ENCODE results near the gene L3MBTL4.
"Not testable (repeated sequence)": the region's sequence is repeated elsewhere in the genome, so short reads cannot be mapped to it uniquely, and the experiment has no call there.

L3MBTL4 gene

DNA sequence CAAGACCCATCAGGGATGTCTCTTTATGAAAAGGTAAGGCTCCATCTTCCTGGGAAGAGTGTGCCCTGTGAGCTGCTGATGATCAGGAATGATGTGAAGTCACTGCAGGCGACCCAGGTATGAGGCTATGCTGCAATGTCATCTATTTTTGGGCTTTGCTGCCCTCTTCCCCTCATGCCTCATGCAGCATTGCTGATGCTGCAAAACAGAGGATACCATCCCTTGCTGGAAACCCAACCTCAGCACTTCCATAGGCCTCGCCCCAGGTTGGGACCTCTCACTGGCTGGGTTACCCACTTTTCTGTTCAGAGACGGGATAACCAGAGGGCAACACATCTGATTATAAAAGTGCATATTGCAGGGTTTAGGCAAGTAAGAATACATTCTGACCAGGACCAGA lies 255.8 kb downstream of the L3MBTL4 start:
- DNase-seq (ENCODE audit: insufficient read length, low spot score) = no peak
- FAIRE-seq = no peak
- TF ChIP-seq SPI1 (IDR thresholded peaks at IDR 0.05; ENCODE audit: low read depth, low read length) (no peak), PAX5 (IDR thresholded peaks at IDR 0.05; ENCODE audit: insufficient read depth, low read length, severe bottlenecking) (no peak), POLR2AphosphoS5 (IDR thresholded peaks at IDR 0.05; ENCODE audit: low read depth, low read length) (no peak), POLR2A (IDR thresholded peaks at IDR 0.05; ENCODE audit: low read depth, low read length) (no peak), TAF1 (IDR thresholded peaks at IDR 0.05; ENCODE audit: low read depth, low read length) (no peak), POU2F2 (IDR thresholded peaks at IDR 0.05; ENCODE audit: low read depth, low read length) (no peak)

DNA sequence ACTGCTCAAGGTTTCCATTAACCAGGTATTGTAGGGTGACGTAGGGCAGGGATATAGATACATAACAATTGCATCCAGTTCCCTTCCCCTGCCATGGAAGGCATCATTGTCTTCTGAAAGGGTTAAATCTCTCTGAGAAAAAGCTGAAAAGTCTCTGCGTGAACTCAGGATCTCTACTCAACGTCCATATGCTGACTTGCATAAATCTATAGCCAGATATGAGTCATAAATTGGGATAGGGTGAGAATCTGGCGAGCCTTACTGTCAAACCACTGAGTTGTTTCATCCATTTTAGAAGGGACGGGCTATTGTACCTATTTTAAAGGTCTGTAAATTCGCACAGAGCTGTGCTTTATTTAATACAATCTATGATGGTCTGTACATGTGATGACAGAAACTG lies 258.3 kb downstream of the L3MBTL4 start:
- no peak for DNase-seq (ENCODE audit: insufficient read length, low spot score)
- TF ChIP-seq POU2F2 (IDR thresholded peaks at IDR 0.05; ENCODE audit: low read depth, low read length) = no peak
- TF ChIP-seq POLR2AphosphoS5 (IDR thresholded peaks at IDR 0.05; ENCODE audit: low read depth, low read length) = no peak
- no peak for TF ChIP-seq SPI1 (IDR thresholded peaks at IDR 0.05; ENCODE audit: low read depth, low read length)
- TF ChIP-seq TAF1 (IDR thresholded peaks at IDR 0.05; ENCODE audit: low read depth, low read length) = no peak
- TF ChIP-seq POLR2A (IDR thresholded peaks at IDR 0.05; ENCODE audit: low read depth, low read length) = no peak
- no peak for TF ChIP-seq PAX5 (IDR thresholded peaks at IDR 0.05; ENCODE audit: insufficient read depth, low read length, severe bottlenecking)
- no peak for FAIRE-seq

DNA sequence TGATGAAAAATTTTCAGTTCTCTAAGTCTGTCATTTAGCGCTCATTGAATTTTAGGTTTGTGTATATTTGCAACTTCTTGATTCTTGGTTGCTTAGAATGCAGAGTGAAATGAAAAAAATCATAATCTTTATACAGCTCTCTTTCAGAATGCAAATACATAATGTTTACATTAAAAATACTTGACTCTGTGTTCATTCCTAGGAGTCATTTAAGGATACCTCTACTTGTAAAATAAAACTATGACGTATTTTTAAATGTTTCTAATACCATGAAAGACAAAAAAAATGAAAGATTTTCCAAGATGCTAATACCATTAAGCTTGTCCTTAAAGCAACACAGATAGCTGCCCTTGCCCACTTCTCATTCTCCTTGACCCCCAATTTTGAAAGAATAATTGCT lies 259.0 kb downstream of the L3MBTL4 start:
- DNase-seq (ENCODE audit: insufficient read length, low spot score) (no peak), FAIRE-seq (no peak)
- TF ChIP-seq TAF1 (IDR thresholded peaks at IDR 0.05; ENCODE audit: low read depth, low read length) (no peak), POLR2A (IDR thresholded peaks at IDR 0.05; ENCODE audit: low read depth, low read length) (no peak), SPI1 (IDR thresholded peaks at IDR 0.05; ENCODE audit: low read depth, low read length) (no peak), POLR2AphosphoS5 (IDR thresholded peaks at IDR 0.05; ENCODE audit: low read depth, low read length) (no peak), POU2F2 (IDR thresholded peaks at IDR 0.05; ENCODE audit: low read depth, low read length) (no peak), PAX5 (IDR thresholded peaks at IDR 0.05; ENCODE audit: insufficient read depth, low read length, severe bottlenecking) (no peak)

DNA sequence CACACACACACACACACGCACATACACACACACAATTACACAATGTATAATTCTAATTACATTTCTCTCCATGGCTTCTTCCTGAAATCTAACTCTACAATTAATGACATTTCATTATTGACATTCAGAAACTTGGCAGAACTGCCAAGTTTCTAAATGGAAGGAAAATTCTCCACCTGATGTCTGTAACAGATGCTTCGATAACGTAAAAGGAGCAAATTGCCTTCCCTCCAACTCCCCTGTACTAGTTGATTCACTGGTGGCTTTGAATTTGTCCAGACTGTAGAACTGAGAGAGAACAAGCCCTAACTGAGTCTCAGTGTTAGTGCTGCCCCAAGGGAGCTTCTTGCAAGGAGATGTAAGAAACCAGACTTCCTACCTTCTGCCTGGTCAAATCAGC lies 264.3 kb downstream of the L3MBTL4 start:
- TF ChIP-seq POLR2A (IDR thresholded peaks at IDR 0.05; ENCODE audit: low read depth, low read length) = no peak
- no peak for TF ChIP-seq PAX5 (IDR thresholded peaks at IDR 0.05; ENCODE audit: insufficient read depth, low read length, severe bottlenecking)
- TF ChIP-seq SPI1 (IDR thresholded peaks at IDR 0.05; ENCODE audit: low read depth, low read length) = no peak
- TF ChIP-seq POLR2AphosphoS5 (IDR thresholded peaks at IDR 0.05; ENCODE audit: low read depth, low read length) = no peak
- TF ChIP-seq POU2F2 (IDR thresholded peaks at IDR 0.05; ENCODE audit: low read depth, low read length) = no peak
- TF ChIP-seq TAF1 (IDR thresholded peaks at IDR 0.05; ENCODE audit: low read depth, low read length) = no peak
- DNase-seq (ENCODE audit: insufficient read length, low spot score) = no peak
- FAIRE-seq = no peak

- no peak for FAIRE-seq
- TF ChIP-seq POLR2A (IDR thresholded peaks at IDR 0.05; ENCODE audit: low read depth, low read length) = no peak
- TF ChIP-seq PAX5 (IDR thresholded peaks at IDR 0.05; ENCODE audit: insufficient read depth, low read length, severe bottlenecking) = no peak
- TF ChIP-seq POU2F2 (IDR thresholded peaks at IDR 0.05; ENCODE audit: low read depth, low read length) = no peak
- TF ChIP-seq POLR2AphosphoS5 (IDR thresholded peaks at IDR 0.05; ENCODE audit: low read depth, low read length) = no peak
- no peak for TF ChIP-seq TAF1 (IDR thresholded peaks at IDR 0.05; ENCODE audit: low read depth, low read length)
- TF ChIP-seq SPI1 (IDR thresholded peaks at IDR 0.05; ENCODE audit: low read depth, low read length) = no peak
- no peak for DNase-seq (ENCODE audit: insufficient read length, low spot score)
Observed at GRCh38 chr18:6146307-6146661, 268.4 kb downstream of the L3MBTL4 start.

GRCh38 chr18:6145645-6146306 lies 268.9 kb downstream of the L3MBTL4 start:
- no peak for DNase-seq (ENCODE audit: insufficient read length, low spot score)
- TF ChIP-seq POLR2AphosphoS5 (IDR thresholded peaks at IDR 0.05; ENCODE audit: low read depth, low read length) = no peak
- TF ChIP-seq TAF1 (IDR thresholded peaks at IDR 0.05; ENCODE audit: low read depth, low read length) = no peak
- no peak for TF ChIP-seq POU2F2 (IDR thresholded peaks at IDR 0.05; ENCODE audit: low read depth, low read length)
- no peak for TF ChIP-seq SPI1 (IDR thresholded peaks at IDR 0.05; ENCODE audit: low read depth, low read length)
- no peak for TF ChIP-seq PAX5 (IDR thresholded peaks at IDR 0.05; ENCODE audit: insufficient read depth, low read length, severe bottlenecking)
- no peak for TF ChIP-seq POLR2A (IDR thresholded peaks at IDR 0.05; ENCODE audit: low read depth, low read length)
- no peak for FAIRE-seq

DNA sequence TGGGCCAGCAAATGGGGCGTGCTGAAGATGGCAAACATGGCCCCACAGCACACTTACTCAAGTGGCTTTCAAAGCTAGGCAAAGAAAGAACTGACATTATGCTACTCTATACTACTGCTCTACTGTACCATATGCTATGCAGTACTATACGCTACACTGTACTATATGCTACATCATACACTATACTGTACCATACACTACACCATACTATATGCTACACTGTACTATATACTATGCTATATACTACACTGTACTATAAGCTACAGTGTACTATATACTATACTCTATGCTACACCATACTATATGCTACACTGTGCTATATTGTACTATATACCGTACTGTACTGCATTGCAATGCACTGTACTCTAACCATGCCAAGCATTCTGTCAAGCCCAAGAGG lies 275.7 kb downstream of the L3MBTL4 start:
- no peak for DNase-seq (ENCODE audit: insufficient read length, low spot score)
- FAIRE-seq = no peak
- TF ChIP-seq PAX5 (IDR thresholded peaks at IDR 0.05; ENCODE audit: insufficient read depth, low read length, severe bottlenecking) (no peak), SPI1 (IDR thresholded peaks at IDR 0.05; ENCODE audit: low read depth, low read length) (no peak), POLR2A (IDR thresholded peaks at IDR 0.05; ENCODE audit: low read depth, low read length) (no peak), TAF1 (IDR thresholded peaks at IDR 0.05; ENCODE audit: low read depth, low read length) (no peak), POU2F2 (IDR thresholded peaks at IDR 0.05; ENCODE audit: low read depth, low read length) (no peak), POLR2AphosphoS5 (IDR thresholded peaks at IDR 0.05; ENCODE audit: low read depth, low read length) (no peak)

GRCh38 chr18:6135901-6136300 lies 278.8 kb downstream of the L3MBTL4 start:
- not testable (repeated sequence) for FAIRE-seq

GRCh38 chr18:6135029-6135428 lies 279.7 kb downstream of the L3MBTL4 start:
- not testable (repeated sequence) for FAIRE-seq; DNase-seq (ENCODE audit: insufficient read length, low spot score)

More at GRCh38 chr18:6135901-6136300, 278.8 kb downstream of the L3MBTL4 start:
- not testable (repeated sequence) for DNase-seq (ENCODE audit: insufficient read length, low spot score)

- FAIRE-seq (no peak), DNase-seq (ENCODE audit: insufficient read length, low spot score) (no peak)
- TF ChIP-seq PAX5 (IDR thresholded peaks at IDR 0.05; ENCODE audit: insufficient read depth, low read length, severe bottlenecking) (no peak), TAF1 (IDR thresholded peaks at IDR 0.05; ENCODE audit: low read depth, low read length) (no peak), POLR2AphosphoS5 (IDR thresholded peaks at IDR 0.05; ENCODE audit: low read depth, low read length) (no peak), POLR2A (IDR thresholded peaks at IDR 0.05; ENCODE audit: low read depth, low read length) (no peak), SPI1 (IDR thresholded peaks at IDR 0.05; ENCODE audit: low read depth, low read length) (no peak), POU2F2 (IDR thresholded peaks at IDR 0.05; ENCODE audit: low read depth, low read length) (no peak)
Observed at GRCh38 chr18:6132751-6133368, 281.9 kb downstream of the L3MBTL4 start.

All from GM12891 (cell line).